HG02610 (cell line): ENCODE data around the gene LGALS3.
"Not testable (repeated sequence)": the region's sequence is repeated elsewhere in the genome, so short reads cannot be mapped to it uniquely, and the experiment has no call there.

Experiments
- ATAC-seq: cut with Tn5 transposase; IDR thresholded peaks from one replicate; pipeline ENCODE4 v1.9.1; 2021; ENCODE audit warnings: mild to moderate bottlenecking, moderate library complexity; ENCODE audit not compliant: unreplicated experiment

The LGALS3 gene

GRCh38 chr14:55129086-55129427 is at the start of gene LGALS3:
Gene LGALS3 (plus strand): TSS chr14:55129252. CDS start chr14:55137374, 8,122 bp downstream.
- peak; percentile 72 for ATAC-seq

GRCh38 chr14:55079961-55080360 is 49.1 kb upstream of the LGALS3 start:
- not testable (repeated sequence) for ATAC-seq

- no peak for ATAC-seq
Observed at GRCh38 chr14:55084401-55085059, 44.5 kb upstream of the LGALS3 start.

GRCh38 chr14:55085060-55085660 is 43.9 kb upstream of the LGALS3 start:
- ATAC-seq = no peak

- ATAC-seq = no peak
Observed at GRCh38 chr14:55086938-55087337, 42.1 kb upstream of the LGALS3 start.

- no peak for ATAC-seq
Observed at GRCh38 chr14:55088356-55088755, 40.7 kb upstream of the LGALS3 start.

- ATAC-seq = no peak
Observed at GRCh38 chr14:55092341-55092740, 36.7 kb upstream of the LGALS3 start.

GRCh38 chr14:55094292-55095157 is 34.5 kb upstream of the LGALS3 start:
- ATAC-seq = no peak

GRCh38 chr14:55097881-55098560 is 31.0 kb upstream of the LGALS3 start:
- peak; percentile 78 for ATAC-seq

- ATAC-seq = no peak
Observed at GRCh38 chr14:55098561-55098898, 30.5 kb upstream of the LGALS3 start.

- no peak for ATAC-seq
Observed at GRCh38 chr14:55099756-55100155, 29.3 kb upstream of the LGALS3 start.

GRCh38 chr14:55101698-55102097 is 27.4 kb upstream of the LGALS3 start:
- no peak for ATAC-seq

GRCh38 chr14:55102141-55102621 is 26.9 kb upstream of the LGALS3 start:
- peak; percentile 53 for ATAC-seq

- peak; percentile 34 for ATAC-seq
Observed at GRCh38 chr14:55103005-55103640, 25.9 kb upstream of the LGALS3 start.

GRCh38 chr14:55103971-55104954 is 24.8 kb upstream of the LGALS3 start:
- no peak for ATAC-seq

GRCh38 chr14:55105991-55106390 is 23.1 kb upstream of the LGALS3 start:
- ATAC-seq = no peak

GRCh38 chr14:55107766-55108554 is 21.1 kb upstream of the LGALS3 start:
- peak; percentile 64 for ATAC-seq

- no peak for ATAC-seq
Observed at GRCh38 chr14:55109836-55110235, 19.2 kb upstream of the LGALS3 start.
